Hepatocyte (in vitro differentiated cells): Measurements from ENCODE around the gene TENM4. TPM values are rescaled to one million over a fixed set of nuclear protein-coding genes. Genes with fewer than 3 reads are reported as not detected.

Experiments used
- DNase-seq: peaks from one replicate; pipeline ENCODE4 v3.0.0-alpha.2; 2016; ENCODE audit warnings: low spot score
- H2AFZ ChIP-seq: fragments of 200-600 bp; sonication (generic); 2 replicates; pipeline ENCODE4 v1.6.0; 2016; ENCODE audit warnings: antibody characterized with exemption, mild to moderate bottlenecking
- H3K27ac ChIP-seq: fragments of 200-600 bp; sonication (generic); 2 replicates; pipeline ENCODE4 v1.5.1; 2016; ENCODE audit warnings: mild to moderate bottlenecking
- H3K27me3 ChIP-seq: fragments of 200-600 bp; sonication (generic); 2 replicates; pipeline ENCODE4 v1.6.1; 2016
- H3K36me3 ChIP-seq: fragments of 200-600 bp; sonication (generic); replicated peaks from 2 replicates; pipeline ENCODE4 v1.5.1; 2016; ENCODE audit warnings: low read depth; ENCODE audit not compliant: insufficient read depth
- H3K4me1 ChIP-seq: fragments of 200-600 bp; sonication (generic); 2 replicates; pipeline ENCODE4 v1.5.1; 2016; ENCODE audit warnings: mild to moderate bottlenecking, moderate library complexity; ENCODE audit not compliant: insufficient read depth
- H3K4me2 ChIP-seq: fragments of 200-600 bp; sonication (generic); 2 replicates; pipeline ENCODE4 v1.6.0; 2016
- H3K4me3 ChIP-seq: fragments of 200-600 bp; sonication (generic); 2 replicates; pipeline ENCODE4 v1.5.1; 2016; ENCODE audit warnings: mild to moderate bottlenecking
- H3K79me2 ChIP-seq: fragments of 200-600 bp; sonication (generic); 2 replicates; pipeline ENCODE4 v1.6.0; 2017; ENCODE audit warnings: mild to moderate bottlenecking
- H3K9me2 ChIP-seq: fragments of 200-600 bp; sonication (generic); replicated peaks from 2 replicates; pipeline ENCODE4 v1.6.0; 2017; ENCODE audit warnings: mild to moderate bottlenecking; ENCODE audit not compliant: insufficient read depth
- H3K9me3 ChIP-seq: fragments of 200-600 bp; sonication (generic); 2 replicates; pipeline ENCODE4 v1.5.1; 2016; ENCODE audit warnings: low read depth, mild to moderate bottlenecking
- H4K20me1 ChIP-seq: fragments of 200-600 bp; sonication (generic); 2 replicates; pipeline ENCODE4 v1.6.0; 2016; ENCODE audit warnings: mild to moderate bottlenecking; ENCODE audit not compliant: insufficient read depth, poor library complexity, severe bottlenecking
- CTCF ChIP-seq: fragments of 200-600 bp; sonication (generic); IDR thresholded peaks from 2 replicates; pipeline ENCODE4 v1.5.1; 2016; ENCODE audit warnings: antibody characterized with exemption, mild to moderate bottlenecking; ENCODE audit not compliant: poor library complexity
- EZH2 ChIP-seq: fragments of 200-600 bp; sonication (generic); IDR thresholded peaks from 2 replicates; pipeline ENCODE4 v1.6.1; 2016; ENCODE audit warnings: antibody characterized with exemption, mild to moderate bottlenecking, borderline replicate concordance
- EZH2phosphoT487 ChIP-seq: fragments of 200-600 bp; sonication (generic); IDR thresholded peaks from one replicate; pipeline ENCODE4 v1.6.1; 2018; ENCODE audit warnings: antibody characterized with exemption, mild to moderate bottlenecking, low read depth, moderate library complexity; ENCODE audit not compliant: unreplicated experiment, severe bottlenecking
- whole genome bisulfite sequencing: methylation state at CpG from one replicate; pipeline ENCODE4 v1.1.6; 2016; ENCODE audit warnings: low lambda C conversion rate; ENCODE audit errors: missing lambda C conversion rate; 5-methylcytosine and 5-hydroxymethylcytosine counted together
- polyA plus RNA-seq: library from polyadenylated mRNA; unstranded; fragments of >200 nt; fragmentation: Nextera tagmentation; extraction: Ambion mirVana; gene quantifications from 2 replicates; pipeline ENCODE4 v1.2.1, GENCODE V29; 2016
- total RNA-seq: library from RNA; depleted of rRNA; stranded (reverse); fragments of >200 nt; gene quantifications from 2 replicates; pipeline ENCODE4 v1.2.3, GENCODE V29; 2014

TENM4 gene
- total and polyA plus RNA-seq, 2 experiments from 2014 or later = 18.4 to 18.7 TPM

- Histone ChIP-seq H3K9me3 (no peaks in the 10 kb centered on the region), H3K4me3 (no peak overlapping the region), H3K27ac (no peak overlapping the region), H3K36me3 (no peaks in the 10 kb centered on the region), H3K9me2 (no peaks in the 10 kb centered on the region), H2AFZ (no peak overlapping the region), H3K79me2 (no peaks in the 10 kb centered on the region), H3K4me2 (no peak overlapping the region), H3K4me1 (peaks cover 8% of the 10 kb centered on the region), H4K20me1 (no peaks in the 10 kb centered on the region), H3K27me3 (no peaks in the 10 kb centered on the region)
- TF ChIP-seq CTCF = no peak
- no peak for TF ChIP-seq EZH2phosphoT487
- TF ChIP-seq EZH2 = no peak
- no peak for DNase-seq
- 81% methylated on average over 4 of the region's 4 CpGs for WGBS
These were observed 136.1 kb downstream of the TENM4 start for GRCh38 chr11:79304599-79305212.

DNA sequence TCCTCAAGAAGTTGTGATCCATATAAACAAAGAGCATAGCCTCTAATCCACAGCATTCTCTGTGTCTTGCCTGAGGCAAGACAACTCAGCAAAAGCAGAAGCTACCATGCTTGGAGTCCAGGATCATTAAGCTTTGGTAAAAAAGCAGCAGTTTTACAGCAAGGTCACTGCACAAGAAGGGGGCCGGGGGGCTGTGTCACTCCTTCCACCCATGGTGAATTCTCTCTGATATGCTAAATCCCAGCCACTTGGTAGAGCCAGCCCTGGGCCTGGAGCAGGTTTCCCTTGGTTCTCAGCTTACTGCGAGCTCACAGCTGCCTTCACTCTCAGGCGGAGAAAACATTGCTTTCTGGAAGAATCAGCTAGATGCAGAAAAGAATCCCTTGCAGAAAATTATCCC, 144.7 kb downstream of the TENM4 start:
- no peak overlapping the region for H2AFZ ChIP-seq
- H3K4me3 ChIP-seq = no peak overlapping the region
- no peaks in the 10 kb centered on the region for H3K9me3 ChIP-seq
- no peaks in the 10 kb centered on the region for H3K4me1 ChIP-seq
- no peaks in the 10 kb centered on the region for H3K79me2 ChIP-seq
- 53% methylated on average over 3 of the region's 3 CpGs for WGBS
- H3K36me3 ChIP-seq = no peaks in the 10 kb centered on the region
- no peak overlapping the region for H3K27ac ChIP-seq
- no peaks in the 10 kb centered on the region for H4K20me1 ChIP-seq
- H3K27me3 ChIP-seq = no peaks in the 10 kb centered on the region
- no peak for TF ChIP-seq CTCF
- TF ChIP-seq EZH2 = no peak
- TF ChIP-seq EZH2phosphoT487 = no peak
- no peak for DNase-seq
- H3K4me2 ChIP-seq = no peak overlapping the region
- no peaks in the 10 kb centered on the region for H3K9me2 ChIP-seq

DNA sequence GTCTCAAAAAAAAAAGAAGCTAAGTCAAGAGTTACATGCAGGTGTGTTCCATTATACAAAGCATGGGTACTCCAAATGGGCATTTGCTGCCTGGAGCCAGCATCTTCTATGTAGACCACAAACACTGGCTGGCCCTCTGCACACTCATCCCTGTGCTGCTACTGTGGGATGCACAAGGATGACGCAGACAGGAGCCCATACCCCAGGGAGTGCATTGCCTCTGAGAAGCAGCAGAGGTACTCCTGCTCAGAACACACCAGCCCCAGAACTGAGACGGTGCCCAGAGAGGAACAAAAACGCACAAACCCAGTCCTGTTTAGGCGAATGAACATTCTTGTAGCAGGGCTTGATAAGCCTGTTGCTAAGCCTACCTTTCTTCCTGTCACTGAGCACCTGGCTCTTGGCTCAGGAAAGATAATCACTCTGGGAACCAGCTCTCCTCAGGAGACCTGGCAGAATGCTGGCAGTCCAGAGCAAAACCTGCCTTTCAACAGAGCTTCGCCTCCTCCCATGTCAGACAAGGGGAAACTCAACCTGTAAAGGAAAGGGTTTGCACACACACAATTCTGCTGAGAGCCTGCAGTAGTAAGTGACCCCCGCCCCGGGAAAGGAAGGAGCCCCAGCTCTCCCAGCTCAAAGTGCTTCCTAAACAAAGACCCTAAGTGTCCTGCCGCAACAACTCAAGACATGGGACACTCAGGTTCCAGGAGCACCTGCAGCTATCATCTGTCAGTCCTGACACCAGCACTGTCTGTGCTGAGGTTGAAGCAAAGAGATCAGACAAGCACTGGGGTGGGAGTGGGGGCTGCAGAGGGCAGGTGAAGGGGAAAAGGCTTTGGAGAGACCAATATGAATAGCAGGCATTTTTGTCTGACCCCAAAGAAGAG, 145.7 kb downstream of the TENM4 start:
- no peaks in the 10 kb centered on the region for H3K4me1 ChIP-seq
- H2AFZ ChIP-seq = no peak overlapping the region
- H3K36me3 ChIP-seq = no peaks in the 10 kb centered on the region
- no peaks in the 10 kb centered on the region for H3K9me2 ChIP-seq
- H3K4me2 ChIP-seq = no peak overlapping the region
- no peak overlapping the region for H3K27ac ChIP-seq
- no peaks in the 10 kb centered on the region for H3K9me3 ChIP-seq
- H3K79me2 ChIP-seq = no peaks in the 10 kb centered on the region
- no peak for DNase-seq
- H4K20me1 ChIP-seq = no peaks in the 10 kb centered on the region
- no peaks in the 10 kb centered on the region for H3K27me3 ChIP-seq
- TF ChIP-seq EZH2 (no peak), EZH2phosphoT487 (no peak), CTCF (no peak)
- WGBS = 56% methylated on average over 8 of the region's 8 CpGs
- H3K4me3 ChIP-seq = no peak overlapping the region
